GM12878 (cell line): Measurements from ENCODE around the gene RASGRP3. TPM values are rescaled to one million over a fixed set of nuclear protein-coding genes. Genes with fewer than 3 reads are reported as not detected.

ENCODE experiments used
- ATAC-seq: fragments of 200-7000 bp; cut with Tn5 transposase; 3 replicates; pipeline ENCODE4 v1.9.1; 2020; ENCODE audit warnings: mild to moderate bottlenecking, moderate library complexity
- BruUV-seq: library from RNA; stranded (reverse); fragments of 400-500 nt; replicated peaks from 2 replicates; lab custom pipeline; 2021; lab: Mats Ljungman, UMichigan
- CTCF ChIA-PET: fragments of 300-600 bp; sonication (Branson Sonifier 250); formaldehyde crosslinking; extraction: SDS; loops from one replicate; lab custom pipeline; 2021; ENCODE audit warnings: inconsistent platforms; lab: Yijun Ruan, JAX
- POLR2A ChIA-PET: fragments of 350-600 bp; formaldehyde crosslinking; extraction: SDS; loops from one replicate; lab custom pipeline; 2021; ENCODE audit warnings: inconsistent platforms; lab: Charles Lee
- RAD21 ChIA-PET: fragments of 300-600 bp; sonication (Branson Sonifier 250); formaldehyde crosslinking; loops from one replicate; lab custom pipeline; 2023; ENCODE audit warnings: antibody characterized with exemption; ENCODE audit not compliant: unreplicated experiment; lab: Charles Lee
- SMC1A ChIA-PET: fragments of 300-600 bp; sonication (Branson Sonifier 250); formaldehyde crosslinking; loops from one replicate; lab custom pipeline; 2023; ENCODE audit not compliant: unreplicated experiment, uncharacterized antibody; lab: Charles Lee
- DNase-seq: peaks from one replicate; pipeline ENCODE4 v3.0.0-alpha.2; 2011; ENCODE audit warnings: low read depth, low spot score
- FAIRE-seq: peaks from 3 replicates; lab custom pipeline; 2011; peaks lifted over from hg19 to GRCh38; lab: Jason Lieb, UNC
- H2AFZ ChIP-seq: 2 replicates; pipeline ENCODE4 v1.6.0; 2011; ENCODE audit warnings: low read depth, low read length, control low read depth; ENCODE audit not compliant: control insufficient read depth
- H3K27ac ChIP-seq: 2 replicates; pipeline ENCODE4 v1.5.1; 2011; ENCODE audit warnings: control low read depth; ENCODE audit not compliant: control insufficient read depth, insufficient read depth
- H3K27me3 ChIP-seq, 2 experiments: replicated peaks in 1 of 2; 2 replicates each; pipeline versions ENCODE4 v1.6.0 to v1.6.1; 2011; ENCODE audit warnings: low read length in 1 of 2; ENCODE audit not compliant: control insufficient read depth in 2 of 2, insufficient read depth in 2 of 2
- H3K36me3 ChIP-seq, 2 experiments: 2 replicates each; pipeline ENCODE4 v1.5.1; 2011; ENCODE audit warnings: low read length in 1 of 2; ENCODE audit not compliant: control insufficient read depth in 2 of 2, insufficient read depth in 2 of 2
- H3K4me1 ChIP-seq: 2 replicates; pipeline ENCODE4 v1.6.1; 2011; ENCODE audit warnings: mild to moderate bottlenecking, low read length, moderate library complexity, mixed read lengths; ENCODE audit not compliant: control insufficient read depth, insufficient read depth
- H3K4me2 ChIP-seq: 2 replicates; pipeline ENCODE4 v1.6.0; 2011; ENCODE audit warnings: control low read depth; ENCODE audit not compliant: control insufficient read depth, insufficient read depth
- H3K4me3 ChIP-seq: fragments of 200-600 bp; sonication (generic); 2 replicates; pipeline ENCODE4 v1.5.1; 2016
- H3K79me2 ChIP-seq: 2 replicates; pipeline ENCODE4 v1.6.0; 2011; ENCODE audit warnings: low read length; ENCODE audit not compliant: control insufficient read depth, insufficient read depth
- H3K9ac ChIP-seq: 2 replicates; pipeline ENCODE4 v1.8.0; 2011; ENCODE audit warnings: low read length, control low read depth, mixed read lengths; ENCODE audit not compliant: control insufficient read depth, insufficient read depth
- H3K9me3 ChIP-seq: replicated peaks from 3 replicates; pipeline ENCODE4 v1.5.1; 2011; ENCODE audit warnings: mild to moderate bottlenecking, low read length; ENCODE audit not compliant: control insufficient read depth, insufficient read depth
- H4K20me1 ChIP-seq: 2 replicates; pipeline ENCODE4 v1.6.0; 2011; ENCODE audit not compliant: control insufficient read depth, insufficient read depth
- CBX5 ChIP-seq: sonication (generic); IDR thresholded peaks from 2 replicates; pipeline ENCODE4 v1.6.1; 2016; ENCODE audit warnings: low read depth, moderate library complexity, mild to moderate bottlenecking, inconsistent platforms
- CHD1 ChIP-seq: IDR thresholded peaks from 2 replicates; pipeline ENCODE4 v1.6.1; 2012; ENCODE audit warnings: low read depth, low read length, improper control_type of control experiment
- LARP7 ChIP-seq: fragments of 450-650 bp; IDR thresholded peaks from 2 replicates; pipeline ENCODE4 v1.6.1; 2017; ENCODE audit warnings: mild to moderate bottlenecking
- MYB ChIP-seq: fragments of 150-350 bp; IDR thresholded peaks from 2 replicates; pipeline ENCODE4 v1.6.1; 2014; ENCODE audit warnings: mild to moderate bottlenecking, low read depth, low read length, borderline replicate concordance
- NFYA ChIP-seq: IDR thresholded peaks from 2 replicates; pipeline ENCODE4 v1.6.1; 2011; ENCODE audit warnings: low read depth, mild to moderate bottlenecking, low read length, improper control_type of control experiment, borderline replicate concordance
- POLR2A ChIP-seq: IDR thresholded peaks from 2 replicates; pipeline ENCODE4 v1.6.1; 2011; ENCODE audit warnings: low read depth, mild to moderate bottlenecking, low read length
- RB1 ChIP-seq: fragments of 450-650 bp; formaldehyde crosslinking; IDR thresholded peaks from 2 replicates; pipeline ENCODE4 v1.6.1; 2017; ENCODE audit warnings: mild to moderate bottlenecking, borderline replicate concordance
- RELA ChIP-seq: fragments of 450-650 bp; IDR thresholded peaks from 2 replicates; pipeline ENCODE4 v1.8.0; 2014; ENCODE audit warnings: borderline replicate concordance; ENCODE audit not compliant: partially characterized antibody
- SUPT20H ChIP-seq: IDR thresholded peaks from 2 replicates; pipeline ENCODE4 v1.6.1; 2011; ENCODE audit warnings: low read depth, mild to moderate bottlenecking, low read length, moderate library complexity, borderline replicate concordance; ENCODE audit not compliant: control insufficient read depth
- ZNF274 ChIP-seq: IDR thresholded peaks from one replicate; pipeline ENCODE4 v1.8.0; 2011; ENCODE audit not compliant: insufficient read length, insufficient read depth
- ZSCAN29 ChIP-seq: fragments of 450-650 bp; IDR thresholded peaks from 2 replicates; pipeline ENCODE4 v1.6.1; 2017; ENCODE audit warnings: mild to moderate bottlenecking, moderate library complexity
- in situ Hi-C: fragments of 300-500 bp; cut with MboI; formaldehyde crosslinking; loops from 9 replicates; pipeline ENCODE4 v1.14.3; 2018; ENCODE audit warnings: mixed read lengths
- intact Hi-C: fragments of 100-400 bp; cut with micrococcal nuclease; formaldehyde crosslinking; loops from one replicate; pipeline ENCODE4 v1.14.2; 2022; ENCODE audit not compliant: unreplicated experiment
- polyA plus RNA-seq, 11 experiments: library from polyadenylated mRNA; depleted of rRNA in 4 of 11; unstranded in 6 of 11; stranded (reverse) in 5 of 11; fragments of >200 nt; fragmentation: Nextera tagmentation in 4 of 11; fragmentation: Illumina TruSeq in 1 of 11; extraction: Ambion mirVana in 4 of 11; extraction: Trizol in 1 of 11; gene quantifications; 1 replicate in 1 of 11; 2 replicates in 10 of 11; pipeline versions ENCODE4 v1.2.1 to v1.2.3, GENCODE V29; 2011 to 2016; ENCODE audit warnings: inconsistent platforms in 2 of 11, missing spikeins in 2 of 11, low read depth in 1 of 11
- total RNA-seq, 4 experiments: library from RNA; depleted of rRNA in 3 of 4; stranded (reverse); fragments of >200 nt in 3 of 4; fragmentation: Illumina TruSeq in 1 of 4; extraction: Trizol in 1 of 4; gene quantifications; 2 replicates each; pipeline versions ENCODE4 v1.2.1 to v1.2.3, GENCODE V29; 2013 to 2021
- TF ChIP-seq, protein P1 (sequence below): fragments of 150-350 bp; IDR thresholded peaks from 2 replicates; pipeline ENCODE4 v1.6.1; 2016; ENCODE audit warnings: low read depth, low read length
- TF ChIP-seq, protein P2 (sequence below): fragments of 450-650 bp; IDR thresholded peaks from 2 replicates; pipeline ENCODE4 v1.6.1; 2017; ENCODE audit warnings: mild to moderate bottlenecking
- TF ChIP-seq, protein P3 (sequence below): fragments of 450-650 bp; formaldehyde crosslinking; IDR thresholded peaks from 2 replicates; pipeline ENCODE4 v1.4.0; 2022; ENCODE audit warnings: mild to moderate bottlenecking, moderate library complexity
- TF ChIP-seq, protein P4 (sequence below): fragments of 450-650 bp; IDR thresholded peaks from 2 replicates; pipeline ENCODE4 v1.6.1; 2017; ENCODE audit warnings: mild to moderate bottlenecking, low read depth, inconsistent platforms; ENCODE audit not compliant: poor library complexity, severe bottlenecking

The RASGRP3 gene
- total and polyA plus RNA-seq, 10 of the 15 experiments (the other 5 are each of a cell fraction or from before 2014, with no cell fraction given) = 31.6 to 106 (median 64.7) TPM

DNA sequence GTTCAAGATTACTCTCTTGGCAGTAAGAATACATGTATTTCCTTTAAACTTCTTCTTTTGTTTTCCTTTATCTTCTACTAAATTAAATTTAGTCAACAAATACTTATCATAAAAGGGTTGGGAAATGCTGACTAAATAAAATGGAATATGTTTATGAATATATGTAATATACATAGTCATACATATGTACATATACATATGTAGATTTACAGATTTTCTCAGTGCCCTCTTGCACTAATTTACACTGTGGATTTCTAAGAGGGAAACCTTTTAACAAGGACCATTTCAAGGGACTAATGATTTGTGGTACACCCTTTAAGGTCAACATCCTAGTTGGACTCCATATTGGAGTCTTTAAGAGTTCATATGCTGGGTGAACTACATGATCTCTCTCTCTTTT is 85.4 kb downstream of the RASGRP3 start:
- ATAC-seq (no peak), DNase-seq (no peak), FAIRE-seq (no peak)
- RAD21 ChIA-PET = no interaction called here
- Histone ChIP-seq H3K36me3 (peaks cover 3 to 30% of the 10 kb centered on the region in 2 experiments), H3K4me2 (no peak overlapping the region), H3K9me3 (no peaks in the 10 kb centered on the region), H3K4me1 (no peaks in the 10 kb centered on the region), H3K27me3 (no peaks in the 10 kb centered on the region), H3K27ac (no peak overlapping the region), H2AFZ (no peak overlapping the region), H4K20me1 (no peaks in the 10 kb centered on the region), H3K4me3 (no peak overlapping the region), H3K9ac (no peak overlapping the region), H3K79me2 (no peaks in the 10 kb centered on the region)
- CTCF ChIA-PET = interaction anchor here (2.6 kb wide), 1 partner anchor 21 kb away, joined by 15 read pairs; no protein-coding TSS in a partner anchor
- SMC1A ChIA-PET = interaction anchor here (0.9 to 1.0 kb wide), 2 partner anchors 21 to 82 kb away, joined by 3 to 4 read pairs; no protein-coding TSS in a partner anchor
- POLR2A ChIA-PET = interaction anchor here (0.7 kb wide), 1 partner anchor 851 kb away, joined by 3 read pairs; no protein-coding TSS in a partner anchor
- in situ Hi-C loops (no loop called here), intact Hi-C loops (no loop called here)
- no TSS peak for BruUV-seq
- TF ChIP-seq NFYA (no peak), CBX5 (no peak), POLR2A (no peak), CHD1 (no peak), LARP7 (no peak), RB1 (no peak), SUPT20H (no peak), ZNF274 (no peak), MYB (no peak), RELA (no peak), ZSCAN29 (no peak)
- TF ChIP-seq, protein P1, sequence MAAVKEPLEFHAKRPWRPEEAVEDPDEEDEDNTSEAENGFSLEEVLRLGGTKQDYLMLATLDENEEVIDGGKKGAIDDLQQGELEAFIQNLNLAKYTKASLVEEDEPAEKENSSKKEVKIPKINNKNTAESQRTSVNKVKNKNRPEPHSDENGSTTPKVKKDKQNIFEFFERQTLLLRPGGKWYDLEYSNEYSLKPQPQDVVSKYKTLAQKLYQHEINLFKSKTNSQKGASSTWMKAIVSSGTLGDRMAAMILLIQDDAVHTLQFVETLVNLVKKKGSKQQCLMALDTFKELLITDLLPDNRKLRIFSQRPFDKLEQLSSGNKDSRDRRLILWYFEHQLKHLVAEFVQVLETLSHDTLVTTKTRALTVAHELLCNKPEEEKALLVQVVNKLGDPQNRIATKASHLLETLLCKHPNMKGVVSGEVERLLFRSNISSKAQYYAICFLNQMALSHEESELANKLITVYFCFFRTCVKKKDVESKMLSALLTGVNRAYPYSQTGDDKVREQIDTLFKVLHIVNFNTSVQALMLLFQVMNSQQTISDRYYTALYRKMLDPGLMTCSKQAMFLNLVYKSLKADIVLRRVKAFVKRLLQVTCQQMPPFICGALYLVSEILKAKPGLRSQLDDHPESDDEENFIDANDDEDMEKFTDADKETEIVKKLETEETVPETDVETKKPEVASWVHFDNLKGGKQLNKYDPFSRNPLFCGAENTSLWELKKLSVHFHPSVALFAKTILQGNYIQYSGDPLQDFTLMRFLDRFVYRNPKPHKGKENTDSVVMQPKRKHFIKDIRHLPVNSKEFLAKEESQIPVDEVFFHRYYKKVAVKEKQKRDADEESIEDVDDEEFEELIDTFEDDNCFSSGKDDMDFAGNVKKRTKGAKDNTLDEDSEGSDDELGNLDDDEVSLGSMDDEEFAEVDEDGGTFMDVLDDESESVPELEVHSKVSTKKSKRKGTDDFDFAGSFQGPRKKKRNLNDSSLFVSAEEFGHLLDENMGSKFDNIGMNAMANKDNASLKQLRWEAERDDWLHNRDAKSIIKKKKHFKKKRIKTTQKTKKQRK = no peak
- TF ChIP-seq, protein P2, sequence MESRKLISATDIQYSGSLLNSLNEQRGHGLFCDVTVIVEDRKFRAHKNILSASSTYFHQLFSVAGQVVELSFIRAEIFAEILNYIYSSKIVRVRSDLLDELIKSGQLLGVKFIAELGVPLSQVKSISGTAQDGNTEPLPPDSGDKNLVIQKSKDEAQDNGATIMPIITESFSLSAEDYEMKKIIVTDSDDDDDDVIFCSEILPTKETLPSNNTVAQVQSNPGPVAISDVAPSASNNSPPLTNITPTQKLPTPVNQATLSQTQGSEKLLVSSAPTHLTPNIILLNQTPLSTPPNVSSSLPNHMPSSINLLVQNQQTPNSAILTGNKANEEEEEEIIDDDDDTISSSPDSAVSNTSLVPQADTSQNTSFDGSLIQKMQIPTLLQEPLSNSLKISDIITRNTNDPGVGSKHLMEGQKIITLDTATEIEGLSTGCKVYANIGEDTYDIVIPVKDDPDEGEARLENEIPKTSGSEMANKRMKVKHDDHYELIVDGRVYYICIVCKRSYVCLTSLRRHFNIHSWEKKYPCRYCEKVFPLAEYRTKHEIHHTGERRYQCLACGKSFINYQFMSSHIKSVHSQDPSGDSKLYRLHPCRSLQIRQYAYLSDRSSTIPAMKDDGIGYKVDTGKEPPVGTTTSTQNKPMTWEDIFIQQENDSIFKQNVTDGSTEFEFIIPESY = no peak
- TF ChIP-seq, protein P3, sequence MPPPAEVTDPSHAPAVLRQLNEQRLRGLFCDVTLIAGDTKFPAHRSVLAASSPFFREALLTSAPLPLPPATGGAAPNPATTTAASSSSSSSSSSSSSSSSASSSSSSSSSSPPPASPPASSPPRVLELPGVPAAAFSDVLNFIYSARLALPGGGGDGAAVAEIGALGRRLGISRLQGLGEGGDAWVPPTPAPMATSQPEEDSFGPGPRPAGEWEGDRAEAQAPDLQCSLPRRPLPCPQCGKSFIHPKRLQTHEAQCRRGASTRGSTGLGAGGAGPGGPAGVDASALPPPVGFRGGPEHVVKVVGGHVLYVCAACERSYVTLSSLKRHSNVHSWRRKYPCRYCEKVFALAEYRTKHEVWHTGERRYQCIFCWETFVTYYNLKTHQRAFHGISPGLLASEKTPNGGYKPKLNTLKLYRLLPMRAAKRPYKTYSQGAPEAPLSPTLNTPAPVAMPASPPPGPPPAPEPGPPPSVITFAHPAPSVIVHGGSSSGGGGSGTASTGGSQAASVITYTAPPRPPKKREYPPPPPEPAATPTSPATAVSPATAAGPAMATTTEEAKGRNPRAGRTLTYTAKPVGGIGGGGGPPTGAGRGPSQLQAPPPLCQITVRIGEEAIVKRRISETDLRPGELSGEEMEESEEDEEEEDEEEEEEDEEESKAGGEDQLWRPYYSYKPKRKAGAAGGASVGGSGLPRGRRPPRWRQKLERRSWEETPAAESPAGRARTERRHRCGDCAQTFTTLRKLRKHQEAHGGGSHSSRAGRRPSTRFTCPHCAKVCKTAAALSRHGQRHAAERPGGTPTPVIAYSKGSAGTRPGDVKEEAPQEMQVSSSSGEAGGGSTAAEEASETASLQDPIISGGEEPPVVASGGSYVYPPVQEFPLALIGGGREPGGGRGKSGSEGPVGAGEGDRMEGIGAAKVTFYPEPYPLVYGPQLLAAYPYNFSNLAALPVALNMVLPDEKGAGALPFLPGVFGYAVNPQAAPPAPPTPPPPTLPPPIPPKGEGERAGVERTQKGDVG (CRISPR knock-in tag) = no peak
- TF ChIP-seq, protein P4, sequence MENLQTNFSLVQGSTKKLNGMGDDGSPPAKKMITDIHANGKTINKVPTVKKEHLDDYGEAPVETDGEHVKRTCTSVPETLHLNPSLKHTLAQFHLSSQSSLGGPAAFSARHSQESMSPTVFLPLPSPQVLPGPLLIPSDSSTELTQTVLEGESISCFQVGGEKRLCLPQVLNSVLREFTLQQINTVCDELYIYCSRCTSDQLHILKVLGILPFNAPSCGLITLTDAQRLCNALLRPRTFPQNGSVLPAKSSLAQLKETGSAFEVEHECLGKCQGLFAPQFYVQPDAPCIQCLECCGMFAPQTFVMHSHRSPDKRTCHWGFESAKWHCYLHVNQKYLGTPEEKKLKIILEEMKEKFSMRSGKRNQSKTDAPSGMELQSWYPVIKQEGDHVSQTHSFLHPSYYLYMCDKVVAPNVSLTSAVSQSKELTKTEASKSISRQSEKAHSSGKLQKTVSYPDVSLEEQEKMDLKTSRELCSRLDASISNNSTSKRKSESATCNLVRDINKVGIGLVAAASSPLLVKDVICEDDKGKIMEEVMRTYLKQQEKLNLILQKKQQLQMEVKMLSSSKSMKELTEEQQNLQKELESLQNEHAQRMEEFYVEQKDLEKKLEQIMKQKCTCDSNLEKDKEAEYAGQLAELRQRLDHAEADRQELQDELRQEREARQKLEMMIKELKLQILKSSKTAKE = no peak
